Fibroblast of lung (primary cell): ENCODE results near the gene CABP7.

Experiments
- CTCF ChIP-seq, 2 donors: IDR thresholded peaks in 1 of 2; conservative IDR thresholded peaks in 1 of 2; 1 replicate in 1 of 2; 2 replicates in 1 of 2; pipeline ENCODE4 v1.5.1; 2011 to 2012; ENCODE audit warnings: low read length in 2 of 2, control low read depth in 1 of 2, inconsistent platforms in 1 of 2, low read depth in 1 of 2, mild to moderate bottlenecking in 1 of 2
- EZH2 ChIP-seq: IDR thresholded peaks from 2 replicates; pipeline ENCODE4 v1.5.1; 2012; ENCODE audit warnings: low read length, control low read depth, mild to moderate bottlenecking; ENCODE audit errors: missing control alignments

- TF ChIP-seq CTCF (conservative IDR thresholded peaks at IDR 0.05 in 1 of 2, IDR thresholded peaks at IDR 0.05 in 1 of 2; ENCODE audit: low read depth in 1 of 2, low read length in 2 of 2) (no peak), EZH2 (no peak)
Observed at GRCh38 chr22:29683536-29683935, 36.3 kb upstream of the CABP7 start.
